ENCODE measurements around the gene TENM4. TPM values are rescaled to one million over a fixed set of nuclear protein-coding genes. Genes with fewer than 3 reads are reported as not detected.

Gene TENM4
- polyA plus RNA-seq, 3 donors, result 0.31 to 1.7 TPM; not detected in 1

DNA sequence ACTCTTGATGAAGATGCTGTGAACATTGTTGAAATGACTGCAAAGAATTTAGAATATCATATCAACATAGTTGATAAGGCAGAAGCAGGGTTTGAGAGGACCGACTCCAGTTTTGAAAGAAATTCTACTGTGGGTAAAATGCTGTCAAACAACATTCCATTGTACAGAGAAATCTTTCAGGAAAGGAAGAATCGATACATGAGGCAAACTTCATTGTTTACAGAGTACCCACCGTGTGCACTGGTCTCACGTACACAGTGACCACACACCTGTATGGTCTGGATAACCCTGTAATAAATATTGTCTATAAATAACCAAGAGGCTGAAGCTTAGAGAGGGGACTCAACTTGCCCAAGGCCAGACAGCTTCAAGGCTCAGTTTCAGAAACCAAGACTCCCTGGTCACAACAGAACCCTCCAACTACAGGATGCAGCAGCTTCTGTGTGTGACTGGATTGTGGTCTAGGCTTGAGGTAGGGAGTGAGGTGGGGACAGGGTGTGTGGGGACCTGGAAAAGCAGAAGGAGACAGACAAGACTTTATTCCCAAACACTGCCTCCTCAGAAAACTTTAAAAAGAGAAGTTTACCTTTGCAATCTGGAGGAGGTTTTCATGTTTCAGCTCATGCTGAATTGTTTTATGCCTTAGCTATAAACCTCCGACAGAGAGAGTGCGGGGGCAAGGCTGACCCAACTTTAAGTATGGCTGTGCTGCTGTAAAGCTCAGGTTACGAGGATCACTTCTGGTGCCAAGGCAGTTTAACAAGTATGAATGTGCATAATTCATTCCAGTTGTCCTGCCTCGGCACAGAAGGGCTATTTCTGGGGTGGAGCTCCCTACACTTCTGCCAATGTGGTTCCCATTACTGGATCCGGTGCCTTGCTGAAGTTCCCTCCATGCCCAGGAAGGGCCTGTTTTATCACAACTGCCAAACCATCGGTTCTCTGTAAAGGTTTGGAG, 493.6 kb downstream of the TENM4 start:
- Histone ChIP-seq H3K4me3 (replicated peaks in 1 of 3; ENCODE audit: low read depth in 2 of 3, low read length in 3 of 3) (no peak overlapping the region), H3K27ac (ENCODE audit: low read depth in 1 of 2, low read length in 2 of 2) (no peak overlapping the region), H2AFZ (ENCODE audit: insufficient read depth, low read depth, low read length, poor library complexity, severe bottlenecking) (no peak overlapping the region), H3K79me2 (ENCODE audit: insufficient read depth, low read length) (no peaks in the 10 kb centered on the region), H3K9me3 (replicated peaks in 1 of 2; ENCODE audit: control insufficient read depth in 1 of 2, insufficient read depth in 1 of 2, low read length in 2 of 2) (no peaks in the 10 kb centered on the region), H3K4me2 (replicated peaks; ENCODE audit: extremely low read depth, low read length, poor library complexity, severe bottlenecking) (no peak overlapping the region), H3K9ac (ENCODE audit: insufficient read depth, low read length, poor library complexity, severe bottlenecking) (no peak overlapping the region), H3K27me3 (ENCODE audit: control insufficient read depth in 2 of 2, insufficient read depth in 2 of 2, low read length in 2 of 2) (peaks cover 5 to 33% of the 10 kb centered on the region in 2 donors), H3K4me1 (ENCODE audit: control insufficient read depth in 1 of 2, insufficient read depth in 2 of 2, low read length in 2 of 2) (no peaks in the 10 kb centered on the region), H4K20me1 (ENCODE audit: insufficient read depth, low read length) (no peaks in the 10 kb centered on the region), H3K36me3 (replicated peaks in 1 of 2; ENCODE audit: control insufficient read depth in 1 of 2, insufficient read depth in 2 of 2, low read length in 2 of 2) (no peaks in the 10 kb centered on the region)
- peaks cover 25 to 53% (median 44%) of the 10 kb centered on the region in 3 donors for H3K27me3 Mint-ChIP-seq (ENCODE audit: low read depth in 3 of 3)
- TF ChIP-seq, protein P1, sequence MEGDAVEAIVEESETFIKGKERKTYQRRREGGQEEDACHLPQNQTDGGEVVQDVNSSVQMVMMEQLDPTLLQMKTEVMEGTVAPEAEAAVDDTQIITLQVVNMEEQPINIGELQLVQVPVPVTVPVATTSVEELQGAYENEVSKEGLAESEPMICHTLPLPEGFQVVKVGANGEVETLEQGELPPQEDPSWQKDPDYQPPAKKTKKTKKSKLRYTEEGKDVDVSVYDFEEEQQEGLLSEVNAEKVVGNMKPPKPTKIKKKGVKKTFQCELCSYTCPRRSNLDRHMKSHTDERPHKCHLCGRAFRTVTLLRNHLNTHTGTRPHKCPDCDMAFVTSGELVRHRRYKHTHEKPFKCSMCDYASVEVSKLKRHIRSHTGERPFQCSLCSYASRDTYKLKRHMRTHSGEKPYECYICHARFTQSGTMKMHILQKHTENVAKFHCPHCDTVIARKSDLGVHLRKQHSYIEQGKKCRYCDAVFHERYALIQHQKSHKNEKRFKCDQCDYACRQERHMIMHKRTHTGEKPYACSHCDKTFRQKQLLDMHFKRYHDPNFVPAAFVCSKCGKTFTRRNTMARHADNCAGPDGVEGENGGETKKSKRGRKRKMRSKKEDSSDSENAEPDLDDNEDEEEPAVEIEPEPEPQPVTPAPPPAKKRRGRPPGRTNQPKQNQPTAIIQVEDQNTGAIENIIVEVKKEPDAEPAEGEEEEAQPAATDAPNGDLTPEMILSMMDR (IDR thresholded peaks at IDR 0.05), result no peak
- peaks cover 0 to 5% (median 0%) of the 10 kb centered on the region in 7 donors for H3K9me3 Mint-ChIP-seq
- intact Hi-C loops (cut with micrococcal nuclease), result no loop called here
- no peak for DNase-seq
- WGBS (ENCODE audit: insufficient coverage), result 87% methylated on average over 6 of the region's 10 CpGs
- H3K36me3 Mint-ChIP-seq, result no peaks in the 10 kb centered on the region
- H3K4me1 Mint-ChIP-seq, result no peaks in the 10 kb centered on the region
- no peak overlapping the region for H3K4me3 Mint-ChIP-seq
- no peak overlapping the region for H3K27ac Mint-ChIP-seq

DNA sequence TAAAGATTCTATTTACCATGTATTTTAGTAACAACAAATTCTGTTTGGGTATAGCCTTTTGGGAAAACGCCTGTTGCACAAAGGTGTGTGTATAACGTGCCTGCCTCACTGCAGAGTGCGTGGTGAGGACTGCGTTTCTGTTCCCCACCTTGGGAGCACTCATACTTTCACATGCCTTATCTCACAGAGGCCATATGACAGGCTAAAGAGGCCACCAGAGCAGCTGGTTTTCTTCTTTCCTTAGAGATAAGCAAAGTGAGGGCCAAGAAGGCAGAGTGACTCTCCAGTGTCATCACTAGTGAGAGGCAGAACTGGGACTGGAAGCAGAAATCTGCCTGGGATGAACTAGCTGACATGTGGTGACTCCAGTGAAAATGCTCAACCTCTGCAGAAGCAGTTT, 497.0 kb downstream of the TENM4 start:
- WGBS (ENCODE audit: insufficient coverage), result no CpG with 5 or more reads among the region's 4 CpGs
- no peaks in the 10 kb centered on the region for H3K79me2 ChIP-seq (ENCODE audit: insufficient read depth, low read length)
- H3K27ac Mint-ChIP-seq, result no peak overlapping the region

More for the DNA sequence above, 497.0 kb downstream of the TENM4 start:
- Histone ChIP-seq H3K9ac (ENCODE audit: insufficient read depth, low read length, poor library complexity, severe bottlenecking) (no peak overlapping the region), H4K20me1 (ENCODE audit: insufficient read depth, low read length) (no peaks in the 10 kb centered on the region), H2AFZ (ENCODE audit: insufficient read depth, low read depth, low read length, poor library complexity, severe bottlenecking) (no peak overlapping the region), H3K9me3 (replicated peaks in 1 of 2; ENCODE audit: control insufficient read depth in 1 of 2, insufficient read depth in 1 of 2, low read length in 2 of 2) (no peaks in the 10 kb centered on the region), H3K27me3 (ENCODE audit: control insufficient read depth in 2 of 2, insufficient read depth in 2 of 2, low read length in 2 of 2) (peaks cover 11 to 42% of the 10 kb centered on the region in 2 donors), H3K4me3 (replicated peaks in 1 of 3; ENCODE audit: low read depth in 2 of 3, low read length in 3 of 3) (no peak overlapping the region), H3K4me2 (replicated peaks; ENCODE audit: extremely low read depth, low read length, poor library complexity, severe bottlenecking) (no peak overlapping the region), H3K36me3 (replicated peaks in 1 of 2; ENCODE audit: control insufficient read depth in 1 of 2, insufficient read depth in 2 of 2, low read length in 2 of 2) (no peaks in the 10 kb centered on the region), H3K4me1 (ENCODE audit: control insufficient read depth in 1 of 2, insufficient read depth in 2 of 2, low read length in 2 of 2) (no peaks in the 10 kb centered on the region), H3K27ac (ENCODE audit: low read depth in 1 of 2, low read length in 2 of 2) (no peak overlapping the region)
- Mint-ChIP-seq H3K4me1 (no peaks in the 10 kb centered on the region), H3K36me3 (no peaks in the 10 kb centered on the region), H3K27me3 (ENCODE audit: low read depth in 3 of 3) (peaks cover 26 to 55% (median 36%) of the 10 kb centered on the region in 3 donors), H3K4me3 (no peak overlapping the region), H3K9me3 (peaks cover 0 to 6% (median 0%) of the 10 kb centered on the region in 7 donors)
- DNase-seq, result no peak
- intact Hi-C loops (cut with micrococcal nuclease), result no loop called here
- TF ChIP-seq, protein P1 (IDR thresholded peaks at IDR 0.05), result no peak

All from CD14-positive monocyte (primary cell).